Measurements from ENCODE around the gene DOCK7. TPM values are rescaled to one million over a fixed set of nuclear protein-coding genes. Genes with fewer than 3 reads are reported as not detected.

Gene DOCK7
- total and polyA plus RNA-seq, 2 of the 8 experiments (the other 6 are each of a cell fraction or from before 2014, with no cell fraction given): 10.2 to 33.7 TPM

DNA sequence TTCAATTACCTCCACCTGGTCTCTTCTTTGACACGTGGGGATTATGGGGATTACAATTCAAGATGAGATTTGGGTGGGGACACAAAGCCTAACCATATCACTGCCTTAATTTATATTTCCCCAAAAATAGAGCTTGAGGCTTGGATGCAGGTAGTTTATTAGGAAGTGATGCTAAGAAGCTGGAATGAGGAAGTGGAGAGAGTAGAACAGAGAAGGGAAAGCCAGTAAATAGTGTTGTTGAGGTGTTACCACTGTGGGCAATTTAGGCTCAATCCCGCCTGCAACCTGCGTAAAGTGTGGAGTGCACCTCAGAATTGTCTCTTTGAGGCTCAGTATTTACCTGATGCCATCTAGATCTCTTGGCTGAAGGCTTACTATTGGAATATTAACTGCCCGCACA, 4.9 kb upstream of the DOCK7 start:
- Histone ChIP-seq H3K36me3 (ENCODE audit: control insufficient read depth in 2 of 4, insufficient read depth in 4 of 4, low read length in 3 of 4) (peaks cover 0 to 4% (median 0%) of the 10 kb centered on the region in 4 experiments; a peak in 1 of 8 replicates), H3K4me2 (ENCODE audit: insufficient read depth in 1 of 2, low read depth in 2 of 2, low read length in 2 of 2) (no peak overlapping the region), H3K56ac (replicated peaks; ENCODE audit: insufficient read length, low read depth, low read length) (no peak overlapping the region), H3K79me2 (ENCODE audit: control insufficient read depth in 1 of 2, insufficient read depth in 2 of 2, low read length in 2 of 2) (0 out of 4 replicates have a peak, but pooled peaks cover 0 to 6% of the 10 kb centered on the region in 2 experiments), H2AK5ac (ENCODE audit: low read depth, low read length) (no peak overlapping the region), H4K20me1 (replicated peaks in 1 of 2; ENCODE audit: control insufficient read depth in 1 of 2, insufficient read depth in 2 of 2, low read length in 2 of 2) (no peaks in the 10 kb centered on the region), H3K27me3 (replicated peaks in 1 of 4; ENCODE audit: control insufficient read depth in 3 of 4, extremely low read depth in 1 of 4, insufficient read depth in 3 of 4, low read length in 3 of 4) (peaks cover 0 to 1% (median 0%) of the 10 kb centered on the region in 4 experiments; a peak in 1 of 7 replicates), H4K91ac (replicated peaks; ENCODE audit: insufficient read length, low read length) (no peak overlapping the region), H3K18ac (ENCODE audit: extremely low read depth, low read length) (no peak overlapping the region), H2BK12ac (ENCODE audit: low read depth, low read length) (no peak overlapping the region), H3K27ac (ENCODE audit: low read depth, low read length) (no peak overlapping the region), H2BK120ac (replicated peaks; ENCODE audit: low read depth, low read length) (no peak overlapping the region), H3K4me3 (ENCODE audit: extremely low read depth in 1 of 4, insufficient read depth in 2 of 4, low read depth in 3 of 4, low read length in 4 of 4) (no peak overlapping the region), H2BK15ac (ENCODE audit: low read length) (no peak overlapping the region), H3K23ac (ENCODE audit: insufficient read length) (no peak overlapping the region), H2BK5ac (ENCODE audit: low read depth, low read length) (no peak overlapping the region), H3K79me1 (ENCODE audit: low read depth, low read length) (peaks cover 3% of the 10 kb centered on the region; the same call in 1 of the 2 replicates), H3K4ac (replicated peaks; ENCODE audit: insufficient read length, low read depth, low read length) (no peak overlapping the region), H3K9me3 (ENCODE audit: insufficient read depth in 2 of 2, low read depth in 1 of 2, low read length in 1 of 2) (no peaks in the 10 kb centered on the region; a peak in 1 of 4 replicates), H2AFZ (ENCODE audit: low read length) (no peak overlapping the region), H3K14ac (ENCODE audit: insufficient read length) (no peak overlapping the region), H3K9ac (replicated peaks in 1 of 4; ENCODE audit: extremely low read depth in 1 of 4, low read depth in 3 of 4, low read length in 3 of 4) (no peak overlapping the region), H2BK20ac (ENCODE audit: low read length) (no peak overlapping the region), H4K8ac (ENCODE audit: extremely low read depth, insufficient read depth, low read length) (no peak overlapping the region), H3K23me2 (ENCODE audit: low read depth, low read length) (no peaks in the 10 kb centered on the region; the same call in 1 of the 2 replicates), H3K4me1 (replicated peaks in 1 of 4; ENCODE audit: control insufficient read depth in 3 of 4, insufficient read depth in 4 of 4, low read length in 3 of 4) (peaks cover 0 to 8% (median 4%) of the 10 kb centered on the region in 4 experiments; a peak in 3 of 7 replicates), H4K5ac (ENCODE audit: insufficient read length, low read depth, low read length) (no peak overlapping the region)
- WGBS, 2 experiments (ENCODE audit: extremely low coverage in 1 of 2, insufficient coverage in 1 of 2, insufficient read length in 1 of 2, insufficient replicate concordance in 2 of 2, low coverage in 1 of 2, low lambda C conversion rate in 2 of 2, missing lambda C conversion rate in 1 of 2): 93% methylated on average over 4 of the region's 4 CpGs; no CpG with 5 or more reads in 1 of the 2 experiments
- ChIA-PET POLR2A (ENCODE audit: partially characterized antibody) (no interaction called here), CTCF (ENCODE audit: partially characterized antibody) (interaction anchor here (0.7 kb wide), 1 partner anchor 29 kb away, joined by 3 read pairs; no protein-coding TSS in a partner anchor)
- no peak for TF ChIP-seq FOSL1 (IDR thresholded peaks at IDR 0.05; ENCODE audit: insufficient read depth, low read depth, low read length)
- TF ChIP-seq GABPA (IDR thresholded peaks at IDR 0.05; ENCODE audit: borderline replicate concordance, insufficient read depth, low read length): no peak
- no peak for TF ChIP-seq SIRT6 (IDR thresholded peaks at IDR 0.05; ENCODE audit: low read length)
- TF ChIP-seq SP4 (IDR thresholded peaks at IDR 0.05; ENCODE audit: low read length): no peak
- no peak for TF ChIP-seq TBP (IDR thresholded peaks at IDR 0.05; ENCODE audit: low read depth, low read length)
- no peak for TF ChIP-seq HDAC6 (IDR thresholded peaks at IDR 0.05; ENCODE audit: low read depth, low read length)
- TF ChIP-seq POU5F1 (IDR thresholded peaks at IDR 0.05; ENCODE audit: low read depth, low read length): no peak
- no peak for TF ChIP-seq CREB1 (IDR thresholded peaks at IDR 0.05)
- TF ChIP-seq, protein P1, sequence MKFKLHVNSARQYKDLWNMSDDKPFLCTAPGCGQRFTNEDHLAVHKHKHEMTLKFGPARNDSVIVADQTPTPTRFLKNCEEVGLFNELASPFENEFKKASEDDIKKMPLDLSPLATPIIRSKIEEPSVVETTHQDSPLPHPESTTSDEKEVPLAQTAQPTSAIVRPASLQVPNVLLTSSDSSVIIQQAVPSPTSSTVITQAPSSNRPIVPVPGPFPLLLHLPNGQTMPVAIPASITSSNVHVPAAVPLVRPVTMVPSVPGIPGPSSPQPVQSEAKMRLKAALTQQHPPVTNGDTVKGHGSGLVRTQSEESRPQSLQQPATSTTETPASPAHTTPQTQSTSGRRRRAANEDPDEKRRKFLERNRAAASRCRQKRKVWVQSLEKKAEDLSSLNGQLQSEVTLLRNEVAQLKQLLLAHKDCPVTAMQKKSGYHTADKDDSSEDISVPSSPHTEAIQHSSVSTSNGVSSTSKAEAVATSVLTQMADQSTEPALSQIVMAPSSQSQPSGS (IDR thresholded peaks at IDR 0.05; ENCODE audit: low read length): no peak
- FAIRE-seq: no peak
- no peak for DNase-seq (ENCODE audit: low read depth in 1 of 2, low spot score in 2 of 2)

Measured in H1 (cell line).